Measurements from ENCODE around the gene ZNF750.

DNA sequence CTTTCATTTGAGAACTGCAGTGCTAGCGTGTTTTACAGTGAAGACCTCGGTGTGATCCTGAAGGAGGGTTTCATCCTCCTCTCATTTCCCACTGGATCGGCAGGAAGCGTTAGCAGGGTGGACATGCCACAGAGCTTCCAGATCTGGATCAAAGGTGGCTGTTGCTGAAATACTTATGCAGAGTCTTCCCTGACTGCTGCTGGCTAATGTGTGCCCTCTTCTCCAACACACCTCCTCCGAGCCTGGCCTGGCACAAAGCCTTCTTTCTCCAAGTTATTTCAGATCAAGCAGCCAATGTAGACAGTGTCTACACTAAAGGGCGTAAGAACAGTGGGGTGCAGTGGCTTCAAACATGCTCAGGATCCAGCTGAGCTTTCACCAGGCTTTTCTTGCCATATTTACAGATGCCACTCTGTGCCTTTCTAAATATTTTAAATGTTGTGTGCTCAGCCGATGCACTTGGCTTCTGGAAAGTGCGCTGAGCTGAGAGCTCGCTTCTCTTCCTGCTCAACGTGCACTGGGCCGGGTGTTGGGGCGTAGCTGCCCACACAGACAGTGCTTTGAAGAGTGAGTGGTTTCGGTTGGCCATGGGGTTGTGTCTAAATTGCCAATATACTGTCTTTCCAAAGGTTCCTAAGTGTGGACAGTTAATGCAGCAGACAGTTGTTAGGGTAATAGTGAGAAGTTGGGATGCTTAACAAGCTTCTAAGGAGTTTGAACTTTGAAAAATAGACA, 2.1 kb downstream of the ZNF750 start:
- TF ChIP-seq EZH2phosphoT487 (IDR thresholded peaks at IDR 0.05; ENCODE audit: borderline replicate concordance, low read length) (no peak), CTCF (IDR thresholded peaks at IDR 0.05; ENCODE audit: low read depth, low read length, poor library complexity, severe bottlenecking) (no peak)

All from DOHH2 (cell line).